Measurements from ENCODE around the gene AATF. TPM values are rescaled to one million over a fixed set of nuclear protein-coding genes. Genes with fewer than 3 reads are reported as not detected.

AATF gene
- total RNA-seq, 4 donors from 2014 or later = 30.3 to 50.5 (median 40.9) TPM

- Histone ChIP-seq H3K4me3 (no peak overlapping the region), H3K4me1 (peaks cover 13 to 14% of the 10 kb centered on the region in 2 donors), H3K27me3 (peaks cover 0 to 8% (median 7%) of the 10 kb centered on the region in 3 donors), H3K36me3 (no peaks in the 10 kb centered on the region), H3K9me3 (no peaks in the 10 kb centered on the region), H3K27ac (no peak overlapping the region)
- ATAC-seq (no peak), DNase-seq (no peak)
- intact Hi-C loops (cut with DNase I; ENCODE audit: low total_unique reads) (no loop called here), in situ Hi-C loops (cut with MboI; ENCODE audit: low sequenced_read_pairs in 4 of 4) (no loop called here)
- no peak for TF ChIP-seq CTCF (IDR thresholded peaks at IDR 0.05 in 4 of 5, conservative IDR thresholded peaks at IDR 0.05 in 1 of 5)
Measured at GRCh38 chr17:37064206-37064605, 115.5 kb downstream of the AATF start.

- no peak overlapping the region for H3K27ac ChIP-seq
- H3K4me3 ChIP-seq = no peak overlapping the region
- H3K36me3 ChIP-seq = no peaks in the 10 kb centered on the region
- ATAC-seq = no peak
- H3K4me1 ChIP-seq = peaks cover 13 to 14% of the 10 kb centered on the region in 2 donors
- peaks cover 0 to 8% (median 7%) of the 10 kb centered on the region in 3 donors for H3K27me3 ChIP-seq
- no peaks in the 10 kb centered on the region for H3K9me3 ChIP-seq
- no peak for DNase-seq
- in situ Hi-C loops (cut with MboI; ENCODE audit: low sequenced_read_pairs in 4 of 4) = no loop called here
- intact Hi-C loops (cut with DNase I; ENCODE audit: low total_unique reads) = no loop called here
- TF ChIP-seq CTCF (IDR thresholded peaks at IDR 0.05 in 4 of 5, conservative IDR thresholded peaks at IDR 0.05 in 1 of 5) (no peak), POLR2A (IDR thresholded peaks at IDR 0.05) (no peak)
Measured at GRCh38 chr17:37064956-37065355, 116.2 kb downstream of the AATF start.

GRCh38 chr17:37065486-37066321 is 117.0 kb downstream of the AATF start:
- DNase-seq = no peak
- in situ Hi-C loops (cut with MboI; ENCODE audit: low sequenced_read_pairs in 4 of 4) = no loop called here

GRCh38 chr17:37066322-37067255 is 117.8 kb downstream of the AATF start:
- TF ChIP-seq POLR2A (IDR thresholded peaks at IDR 0.05) (no peak), CTCF (IDR thresholded peaks at IDR 0.05 in 4 of 5, conservative IDR thresholded peaks at IDR 0.05 in 1 of 5) (no peak)
- Histone ChIP-seq H3K27ac (no peak overlapping the region), H3K27me3 (peaks cover 0 to 8% (median 7%) of the 10 kb centered on the region in 3 donors), H3K4me3 (no peak overlapping the region), H3K9me3 (no peaks in the 10 kb centered on the region), H3K4me1 (peaks cover 13 to 14% of the 10 kb centered on the region in 2 donors), H3K36me3 (no peaks in the 10 kb centered on the region)
- ATAC-seq = no peak
- in situ Hi-C loops (cut with MboI; ENCODE audit: low sequenced_read_pairs in 4 of 4) = no loop called here
- no peak for DNase-seq
- intact Hi-C loops (cut with DNase I; ENCODE audit: low total_unique reads) = no loop called here

More at GRCh38 chr17:37065486-37066321, 117.0 kb downstream of the AATF start:
- Histone ChIP-seq H3K27ac (no peak overlapping the region), H3K4me3 (no peak overlapping the region), H3K36me3 (no peaks in the 10 kb centered on the region), H3K27me3 (peaks cover 0 to 8% (median 7%) of the 10 kb centered on the region in 3 donors), H3K9me3 (no peaks in the 10 kb centered on the region), H3K4me1 (peaks cover 13 to 14% of the 10 kb centered on the region in 2 donors)
- intact Hi-C loops (cut with DNase I; ENCODE audit: low total_unique reads) = no loop called here
- no peak for TF ChIP-seq CTCF (IDR thresholded peaks at IDR 0.05 in 4 of 5, conservative IDR thresholded peaks at IDR 0.05 in 1 of 5)
- no peak for TF ChIP-seq POLR2A (IDR thresholded peaks at IDR 0.05)
- no peak for ATAC-seq

Measured in gastrocnemius medialis (tissue), 4 donors.